GM19238 (cell line): ENCODE results near the gene TC2N.
"Not testable (repeated sequence)": the region's sequence is repeated elsewhere in the genome, so short reads cannot be mapped to it uniquely, and the experiment has no call there.

Source experiments
- DNase-seq: peaks from one replicate; pipeline ENCODE4 v3.0.0; 2011; ENCODE audit warnings: low spot score; ENCODE audit not compliant: insufficient read length

Gene TC2N

GRCh38 chr14:91835197-91835919, 32.0 kb downstream of the TC2N start:
- no peak for DNase-seq

GRCh38 chr14:91834571-91834970, 32.8 kb downstream of the TC2N start:
- no peak for DNase-seq

GRCh38 chr14:91831337-91831736, 36.0 kb downstream of the TC2N start:
- DNase-seq = no peak

- DNase-seq = no peak
These were observed 36.6 kb downstream of the TC2N start for GRCh38 chr14:91830777-91831176.

GRCh38 chr14:91829511-91829910, 37.8 kb downstream of the TC2N start:
- no peak for DNase-seq

- no peak for DNase-seq
These were observed 39.6 kb downstream of the TC2N start for GRCh38 chr14:91827746-91828145.

GRCh38 chr14:91817566-91818325, 49.6 kb downstream of the TC2N start:
- no peak for DNase-seq

- no peak for DNase-seq
These were observed 53.0 kb downstream of the TC2N start for GRCh38 chr14:91814317-91814716.

- DNase-seq = no peak
These were observed 56.6 kb downstream of the TC2N start for GRCh38 chr14:91810699-91811098.

GRCh38 chr14:91806716-91807115, 60.6 kb downstream of the TC2N start:
- DNase-seq = no peak

- DNase-seq = not testable (repeated sequence)
These were observed 61.2 kb downstream of the TC2N start for GRCh38 chr14:91806094-91806493.

- DNase-seq = no peak
These were observed 61.7 kb downstream of the TC2N start for GRCh38 chr14:91805659-91806058.

GRCh38 chr14:91801358-91801757, 66.0 kb downstream of the TC2N start:
- DNase-seq = no peak

- DNase-seq = no peak
These were observed 70.6 kb downstream of the TC2N start for GRCh38 chr14:91796617-91797347.

GRCh38 chr14:91793704-91794103, 73.6 kb downstream of the TC2N start:
- no peak for DNase-seq

- DNase-seq = no peak
These were observed 81.1 kb downstream of the TC2N start for GRCh38 chr14:91786188-91786587.

- DNase-seq = no peak
These were observed 86.9 kb downstream of the TC2N start for GRCh38 chr14:91780452-91780851.

GRCh38 chr14:91778217-91778616, 89.1 kb downstream of the TC2N start:
- no peak for DNase-seq

GRCh38 chr14:91774140-91775096, 92.9 kb downstream of the TC2N start:
- DNase-seq = no peak

- DNase-seq = no peak
These were observed 97.2 kb downstream of the TC2N start for GRCh38 chr14:91770185-91770584.
